ENCODE data around the gene WDR72.

Gene WDR72

GRCh38 chr15:53527996-53528395 is 231.5 kb downstream of the WDR72 start:
- DNase-seq, result no peak

GRCh38 chr15:53525894-53526293 is 233.6 kb downstream of the WDR72 start:
- DNase-seq, result no peak

- DNase-seq, result no peak
These were observed 236.5 kb downstream of the WDR72 start for GRCh38 chr15:53522991-53523390.

- DNase-seq, result no peak
These were observed 238.5 kb downstream of the WDR72 start for GRCh38 chr15:53520996-53521395.

- DNase-seq, result no peak
These were observed 246.0 kb downstream of the WDR72 start for GRCh38 chr15:53513431-53513830.

GRCh38 chr15:53512029-53512428 is 247.4 kb downstream of the WDR72 start:
- DNase-seq, result no peak

- DNase-seq, result no peak
These were observed 248.3 kb downstream of the WDR72 start for GRCh38 chr15:53511175-53511574.

GRCh38 chr15:53506370-53506769 is 253.1 kb downstream of the WDR72 start:
- DNase-seq, result no peak

GRCh38 chr15:53498996-53499395 is 260.5 kb downstream of the WDR72 start:
- no peak for DNase-seq

- DNase-seq, result no peak
These were observed 269.1 kb downstream of the WDR72 start for GRCh38 chr15:53490341-53490740.

GRCh38 chr15:53482055-53482454 is 277.4 kb downstream of the WDR72 start:
- no peak for DNase-seq

- no peak for DNase-seq
These were observed 281.3 kb downstream of the WDR72 start for GRCh38 chr15:53477981-53478766.

GRCh38 chr15:53473886-53474285 is 285.6 kb downstream of the WDR72 start:
- no peak for DNase-seq

GRCh38 chr15:53473435-53473834 is 286.0 kb downstream of the WDR72 start:
- no peak for DNase-seq

GRCh38 chr15:53472883-53473282 is 286.6 kb downstream of the WDR72 start:
- no peak for DNase-seq

GRCh38 chr15:53472210-53472609 is 287.3 kb downstream of the WDR72 start:
- no peak for DNase-seq

GRCh38 chr15:53470743-53471142 is 288.7 kb downstream of the WDR72 start:
- DNase-seq, result no peak

- no peak for DNase-seq
These were observed 290.0 kb downstream of the WDR72 start for GRCh38 chr15:53469422-53469821.
